ENCODE data around the gene TM4SF20. TPM values are rescaled to one million over a fixed set of nuclear protein-coding genes. Genes with fewer than 3 reads are reported as not detected.

Gene TM4SF20
- polyA plus RNA-seq, 1 experiment, result 1.1 TPM

- Histone ChIP-seq H3K27ac (ENCODE audit: low read depth, low read length) (no peak overlapping the region), H3K9me3 (ENCODE audit: control insufficient read depth, insufficient read depth, low read length) (no peaks in the 10 kb centered on the region), H3K4me3 (ENCODE audit: low read depth, low read length) (no peak overlapping the region), H3K27me3 (ENCODE audit: control insufficient read depth, insufficient read depth, low read length) (no peaks in the 10 kb centered on the region)
- no peak for DNase-seq (ENCODE audit: low read depth, low spot score)
- ChIA-PET CTCF (no interaction called here), POLR2A (no interaction called here)
- TF ChIP-seq CTCF (IDR thresholded peaks at IDR 0.05; ENCODE audit: low read depth, low read length), result no peak
These were observed 32.9 kb upstream of the TM4SF20 start for GRCh38 chr2:227411990-227412350.

- no peaks in the 10 kb centered on the region for H3K9me3 ChIP-seq (ENCODE audit: control insufficient read depth, insufficient read depth, low read length)
- H3K27me3 ChIP-seq (ENCODE audit: control insufficient read depth, insufficient read depth, low read length), result no peaks in the 10 kb centered on the region
- no peak overlapping the region for H3K27ac ChIP-seq (ENCODE audit: low read depth, low read length)
- no peak overlapping the region for H3K4me3 ChIP-seq (ENCODE audit: low read depth, low read length)
- DNase-seq (ENCODE audit: low read depth, low spot score), result no peak
- CTCF ChIA-PET, result interaction anchor here (0.8 to 1.6 kb wide), 3 partner anchors 247 to 479 kb away, joined by 3 to 4 read pairs (median 4); no protein-coding TSS in a partner anchor
- POLR2A ChIA-PET, result interaction anchor here (0.5 kb wide), 1 partner anchor 53 kb away, joined by 3 read pairs; no protein-coding TSS in a partner anchor
- no peak for TF ChIP-seq CTCF (IDR thresholded peaks at IDR 0.05; ENCODE audit: low read depth, low read length)
These were observed 32.3 kb upstream of the TM4SF20 start for GRCh38 chr2:227411320-227411989.

- H3K27ac ChIP-seq (ENCODE audit: low read depth, low read length), result no peak overlapping the region
- TF ChIP-seq CTCF (IDR thresholded peaks at IDR 0.05; ENCODE audit: low read depth, low read length), result no peak
- H3K27me3 ChIP-seq (ENCODE audit: control insufficient read depth, insufficient read depth, low read length), result no peaks in the 10 kb centered on the region
- H3K9me3 ChIP-seq (ENCODE audit: control insufficient read depth, insufficient read depth, low read length), result no peaks in the 10 kb centered on the region
- POLR2A ChIA-PET, result no interaction called here
- CTCF ChIA-PET, result interaction anchor here (1.2 to 1.6 kb wide), 3 partner anchors 61 to 481 kb away, joined by 3 to 4 read pairs (median 3); partner anchors contain the start of gene AGFG1
- DNase-seq (ENCODE audit: low read depth, low spot score), result no peak
- no peak overlapping the region for H3K4me3 ChIP-seq (ENCODE audit: low read depth, low read length)
These were observed 31.1 kb upstream of the TM4SF20 start for GRCh38 chr2:227410191-227410590.

- Histone ChIP-seq H3K9me3 (ENCODE audit: control insufficient read depth, insufficient read depth, low read length) (no peaks in the 10 kb centered on the region), H3K27me3 (ENCODE audit: control insufficient read depth, insufficient read depth, low read length) (no peaks in the 10 kb centered on the region), H3K27ac (ENCODE audit: low read depth, low read length) (no peak overlapping the region), H3K4me3 (ENCODE audit: low read depth, low read length) (no peak overlapping the region)
- ChIA-PET POLR2A (no interaction called here), CTCF (interaction anchor here (1.2 to 2.9 kb wide), 4 partner anchors 41 to 358 kb away, joined by 3 to 63 read pairs (median 10); no protein-coding TSS in a partner anchor)
- TF ChIP-seq CTCF (IDR thresholded peaks at IDR 0.05; ENCODE audit: low read depth, low read length), result no peak
- no peak for DNase-seq (ENCODE audit: low read depth, low spot score)
These were observed 28.6 kb upstream of the TM4SF20 start for GRCh38 chr2:227407591-227408151.
